Fibroblast of lung (primary cell): ENCODE results near the gene CACTIN.

Source experiments
- EZH2 ChIP-seq: IDR thresholded peaks from 2 replicates; pipeline ENCODE4 v1.5.1; 2012; ENCODE audit warnings: low read length, control low read depth, mild to moderate bottlenecking; ENCODE audit errors: missing control alignments
- TF ChIP-seq, protein P1 (sequence below), 2 donors: IDR thresholded peaks in 1 of 2; conservative IDR thresholded peaks in 1 of 2; 1 replicate in 1 of 2; 2 replicates in 1 of 2; pipeline ENCODE4 v1.5.1; 2011 to 2012; ENCODE audit warnings: low read length in 2 of 2, control low read depth in 1 of 2, inconsistent platforms in 1 of 2, low read depth in 1 of 2, mild to moderate bottlenecking in 1 of 2

DNA sequence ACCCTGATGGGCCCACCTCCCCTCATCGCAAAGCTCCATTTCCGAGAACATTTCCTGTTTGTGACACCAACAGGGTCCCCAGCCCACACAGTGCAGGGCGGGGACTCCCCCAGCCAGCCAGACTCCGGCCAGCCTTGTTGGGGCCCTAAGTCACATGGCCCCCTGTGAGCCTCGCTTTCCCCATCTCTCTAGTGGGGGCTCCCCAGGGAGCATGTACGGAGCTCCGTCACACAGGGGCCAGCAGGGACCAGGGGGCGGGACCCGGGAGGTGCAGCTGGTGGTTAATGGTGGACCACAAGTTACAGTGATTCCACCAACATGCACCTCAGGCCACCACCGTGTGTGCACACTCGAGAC, 21.6 kb downstream of the CACTIN start:
- TF ChIP-seq, protein P1, sequence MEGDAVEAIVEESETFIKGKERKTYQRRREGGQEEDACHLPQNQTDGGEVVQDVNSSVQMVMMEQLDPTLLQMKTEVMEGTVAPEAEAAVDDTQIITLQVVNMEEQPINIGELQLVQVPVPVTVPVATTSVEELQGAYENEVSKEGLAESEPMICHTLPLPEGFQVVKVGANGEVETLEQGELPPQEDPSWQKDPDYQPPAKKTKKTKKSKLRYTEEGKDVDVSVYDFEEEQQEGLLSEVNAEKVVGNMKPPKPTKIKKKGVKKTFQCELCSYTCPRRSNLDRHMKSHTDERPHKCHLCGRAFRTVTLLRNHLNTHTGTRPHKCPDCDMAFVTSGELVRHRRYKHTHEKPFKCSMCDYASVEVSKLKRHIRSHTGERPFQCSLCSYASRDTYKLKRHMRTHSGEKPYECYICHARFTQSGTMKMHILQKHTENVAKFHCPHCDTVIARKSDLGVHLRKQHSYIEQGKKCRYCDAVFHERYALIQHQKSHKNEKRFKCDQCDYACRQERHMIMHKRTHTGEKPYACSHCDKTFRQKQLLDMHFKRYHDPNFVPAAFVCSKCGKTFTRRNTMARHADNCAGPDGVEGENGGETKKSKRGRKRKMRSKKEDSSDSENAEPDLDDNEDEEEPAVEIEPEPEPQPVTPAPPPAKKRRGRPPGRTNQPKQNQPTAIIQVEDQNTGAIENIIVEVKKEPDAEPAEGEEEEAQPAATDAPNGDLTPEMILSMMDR (conservative IDR thresholded peaks at IDR 0.05 in 1 of 2, IDR thresholded peaks at IDR 0.05 in 1 of 2; ENCODE audit: low read depth in 1 of 2, low read length in 2 of 2) = no peak
- no peak for TF ChIP-seq EZH2
